Right lobe of liver (tissue), 6 donors: ENCODE results near the gene FCHSD1. TPM values are rescaled to one million over a fixed set of nuclear protein-coding genes. Genes with fewer than 3 reads are reported as not detected.

ENCODE experiments used
- ATAC-seq, 4 donors: fragments of 200-7000 bp; cut with Tn5 transposase; one replicate each; pipeline ENCODE4 v1.9.1; 2020; ENCODE audit warnings: mild to moderate bottlenecking in 4 of 4, moderate library complexity in 4 of 4
- DNase-seq, 3 donors: peaks; one replicate each; pipeline ENCODE4 v3.0.0-alpha.2; 2020
- H3K27ac ChIP-seq, 3 donors: fragments of 200-600 bp; one replicate each; pipeline ENCODE4 v1.8.0; 2022
- H3K27me3 ChIP-seq, 2 donors: fragments of 200-600 bp; one replicate each; pipeline ENCODE4 v1.8.0; 2022
- H3K36me3 ChIP-seq, 4 donors: fragments of 200-600 bp; sonication (generic) in 1 of 4; one replicate each; pipeline versions ENCODE4 v1.5.1 to v1.8.0; 2017 to 2022; ENCODE audit warnings: control low read depth in 1 of 4
- H3K4me1 ChIP-seq, 4 donors: fragments of 200-600 bp; sonication (generic) in 1 of 4; one replicate each; pipeline versions ENCODE4 v1.5.1 to v1.8.0; 2017 to 2022; ENCODE audit warnings: control low read depth in 1 of 4
- H3K4me3 ChIP-seq, 3 donors: fragments of 200-600 bp; one replicate each; pipeline ENCODE4 v1.8.0; 2022
- H3K9me3 ChIP-seq, 4 donors: fragments of 200-600 bp; sonication (generic) in 1 of 4; one replicate each; pipeline versions ENCODE4 v1.5.1 to v1.8.0; 2017 to 2022; ENCODE audit warnings: control low read depth in 1 of 4
- CTCF ChIP-seq, 4 donors: fragments of 200-600 bp in 3 of 4; fragments of 450-650 bp in 1 of 4; IDR thresholded peaks; one replicate each; pipeline versions ENCODE4 v1.5.1 to v1.8.0; 2016 to 2022; ENCODE audit warnings: antibody characterized with exemption in 4 of 4, mild to moderate bottlenecking in 2 of 4
- POLR2A ChIP-seq: fragments of 450-650 bp; IDR thresholded peaks from one replicate; pipeline ENCODE4 v1.6.1; 2017; ENCODE audit warnings: antibody characterized with exemption, mild to moderate bottlenecking
- WGBS: methylation state at CpG from one replicate; pipeline ENCODE4 v1.1.6; 2018; ENCODE audit warnings: low coverage, low lambda C conversion rate; ENCODE audit not compliant: insufficient coverage; ENCODE audit errors: missing lambda C conversion rate; 5-methylcytosine and 5-hydroxymethylcytosine counted together
- intact Hi-C, 2 donors: fragments of 100-400 bp; cut with DNase I; formaldehyde crosslinking; loops; one replicate each; pipeline versions ENCODE4 v1.11.2 to v1.14.1; 2022
- total RNA-seq, 6 experiments: library from RNA; depleted of rRNA in 2 of 6; stranded (reverse); fragments of >200 nt in 2 of 6; fragmentation: NEBNext Ultra II Directional in 3 of 6; extraction: Animal tissue kit (Norgen Biotek cat#: 25700) in 3 of 6; gene quantifications; one replicate each; pipeline versions ENCODE4 v1.1.0 to v1.2.4, GENCODE V29; 2016 to 2023
- donor health status: DM: no; HTN: yes; CAD: no.
- donor health status: DM: no; HTN: no; CAD: no.
- donor health status: DM: no; HTN: no; CAD: no.
- donor health status: DM: no; HTN: yes; CAD: no.
- donor health status: DM: no; HTN: yes; CAD: no.

Gene FCHSD1
- total RNA-seq, 6 experiments from 2014 or later = 0.77 to 6.4 (median 3.3) TPM

DNA sequence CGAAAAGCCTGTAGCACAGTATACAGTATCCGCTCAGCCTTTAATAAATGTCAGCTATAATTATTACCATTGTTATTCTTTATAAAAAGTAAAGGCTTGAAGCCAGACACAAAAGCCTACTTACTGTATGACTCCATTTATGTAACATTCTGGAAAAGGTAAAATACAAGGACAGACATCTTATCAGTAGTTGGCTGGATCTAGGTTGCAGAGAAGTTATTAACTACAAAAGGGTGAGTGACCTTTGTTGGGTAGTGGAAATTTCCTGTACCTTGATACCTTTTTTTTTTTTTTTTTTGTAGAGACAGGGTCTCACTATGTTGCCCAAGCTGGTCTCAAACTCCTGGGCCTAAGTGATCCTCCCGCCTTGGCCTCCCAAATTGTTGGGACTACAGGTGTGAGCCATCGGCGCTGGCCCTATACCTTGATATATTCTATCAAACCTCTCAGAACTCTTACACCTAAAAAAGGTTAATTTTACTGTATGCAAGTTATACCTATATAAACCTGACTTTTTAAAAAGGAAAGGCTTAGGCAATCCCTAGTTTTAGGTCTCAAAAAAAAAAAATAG, 20.6 kb downstream of the FCHSD1 start:
- Histone ChIP-seq H3K36me3 (peaks cover 0 to 32% (median 5%) of the 10 kb centered on the region in 4 donors), H3K9me3 (no peaks in the 10 kb centered on the region), H3K27ac (no peak overlapping the region), H3K27me3 (no peaks in the 10 kb centered on the region), H3K4me1 (peaks cover 0 to 10% (median 3%) of the 10 kb centered on the region in 4 donors), H3K4me3 (no peak overlapping the region)
- no peak for DNase-seq
- peak; percentile 35 to 65 (median 41) for ATAC-seq
- intact Hi-C loops = no loop called here
- WGBS = 93% methylated on average over 5 of the region's 5 CpGs
- TF ChIP-seq CTCF (IDR thresholded peaks at IDR 0.05) (no peak), POLR2A (no peak)

DNA sequence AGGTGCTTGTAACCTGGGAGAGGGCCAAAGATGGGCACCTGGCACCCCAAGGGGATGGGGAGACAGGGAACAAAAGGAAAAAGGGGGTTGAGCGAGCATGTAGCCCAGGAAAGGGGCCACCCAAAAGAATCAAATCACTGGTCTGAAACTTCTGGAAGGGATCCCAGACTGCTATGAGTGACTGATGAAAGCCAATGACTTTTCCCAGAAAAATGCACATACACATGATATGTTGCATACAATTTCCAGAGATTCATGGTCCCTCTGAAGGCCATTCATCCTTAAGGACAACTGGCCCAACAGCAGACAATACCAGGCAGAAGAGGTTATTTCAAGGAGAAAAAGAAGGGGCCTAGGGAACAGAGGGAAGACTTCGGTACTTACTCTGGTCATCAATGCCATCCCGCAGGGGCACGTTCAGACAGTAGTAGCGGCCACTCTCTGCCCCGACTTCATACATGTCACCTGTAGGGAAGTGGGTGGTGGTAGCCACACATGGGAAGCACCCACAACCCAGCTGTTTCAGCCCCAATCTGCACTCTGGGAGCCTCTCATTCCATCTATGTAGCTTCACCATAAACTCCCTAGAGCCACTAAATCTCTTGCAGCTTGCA, 22.9 kb downstream of the FCHSD1 start:
- Histone ChIP-seq H3K27ac (no peak overlapping the region), H3K4me1 (peaks cover 0 to 5% (median 0%) of the 10 kb centered on the region in 4 donors), H3K9me3 (no peaks in the 10 kb centered on the region), H3K36me3 (peaks cover 0 to 56% (median 11%) of the 10 kb centered on the region in 4 donors), H3K27me3 (no peaks in the 10 kb centered on the region), H3K4me3 (no peak overlapping the region)
- ATAC-seq (no peak), DNase-seq (no peak)
- WGBS = 100% methylated on average over 2 of the region's 6 CpGs
- intact Hi-C loops = no loop called here
- TF ChIP-seq POLR2A (no peak), CTCF (IDR thresholded peaks at IDR 0.05) (no peak)

GRCh38 chr5:141623611-141624010, 27.6 kb downstream of the FCHSD1 start:
- TF ChIP-seq CTCF (IDR thresholded peaks at IDR 0.05) (no peak), POLR2A (no peak)
- DNase-seq (no peak), ATAC-seq (no peak)
- no peaks in the 10 kb centered on the region for H3K9me3 ChIP-seq
- H3K4me1 ChIP-seq = peaks cover 0 to 11% (median 8%) of the 10 kb centered on the region in 4 donors
- H3K27ac ChIP-seq = no peak overlapping the region
- H3K36me3 ChIP-seq = peaks cover 0 to 75% (median 13%) of the 10 kb centered on the region in 4 donors
- no peaks in the 10 kb centered on the region for H3K27me3 ChIP-seq
- 100% methylated on average over 1 of the region's 5 CpGs for WGBS
- intact Hi-C loops = no loop called here
- H3K4me3 ChIP-seq = no peak overlapping the region

DNA sequence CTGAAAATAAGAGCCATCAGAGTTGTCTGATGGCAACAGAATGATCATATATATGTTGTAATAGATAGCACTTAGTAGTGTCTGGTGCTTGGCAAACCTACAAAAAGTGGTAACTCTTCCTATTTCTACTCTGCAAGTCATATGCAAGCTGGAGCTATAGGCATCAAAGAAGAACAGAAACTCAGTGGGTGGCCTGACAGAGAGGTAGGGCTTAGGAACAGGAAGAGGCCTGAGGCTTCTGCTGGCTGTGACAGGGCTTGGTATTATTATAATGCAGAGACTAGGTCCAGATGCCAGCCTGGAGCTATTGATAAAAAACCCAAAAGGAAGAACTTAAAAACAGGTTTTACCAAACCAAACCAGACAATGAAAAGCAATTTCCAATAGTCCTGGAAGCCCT, 28.0 kb downstream of the FCHSD1 start:
- H3K36me3 ChIP-seq = peaks cover 0 to 71% (median 11%) of the 10 kb centered on the region in 4 donors
- DNase-seq (no peak), ATAC-seq (no peak)
- TF ChIP-seq POLR2A (no peak), CTCF (IDR thresholded peaks at IDR 0.05) (no peak)
- H3K4me3 ChIP-seq = no peak overlapping the region
- intact Hi-C loops = no loop called here
- H3K27ac ChIP-seq = no peak overlapping the region
- H3K4me1 ChIP-seq = peaks cover 0 to 11% (median 8%) of the 10 kb centered on the region in 4 donors
- no peaks in the 10 kb centered on the region for H3K27me3 ChIP-seq
- H3K9me3 ChIP-seq = no peaks in the 10 kb centered on the region
